ENCODE results near the gene SPON1. TPM values are rescaled to one million over a fixed set of nuclear protein-coding genes. Genes with fewer than 3 reads are reported as not detected.
"Not testable (repeated sequence)": the region's sequence is repeated elsewhere in the genome, so short reads cannot be mapped to it uniquely, and the experiment has no call there.

Gene SPON1
- total RNA-seq, 2 experiments from 2014 or later = 0.08 to 0.36 TPM

- ChIA-PET CTCF (no interaction called here), POLR2A (interaction anchor here (0.6 kb wide), 1 partner anchor 315 kb away, joined by 7 read pairs; no protein-coding TSS in a partner anchor)
Measured at GRCh38 chr11:14067686-14068085, 105.2 kb downstream of the SPON1 start.

DNA sequence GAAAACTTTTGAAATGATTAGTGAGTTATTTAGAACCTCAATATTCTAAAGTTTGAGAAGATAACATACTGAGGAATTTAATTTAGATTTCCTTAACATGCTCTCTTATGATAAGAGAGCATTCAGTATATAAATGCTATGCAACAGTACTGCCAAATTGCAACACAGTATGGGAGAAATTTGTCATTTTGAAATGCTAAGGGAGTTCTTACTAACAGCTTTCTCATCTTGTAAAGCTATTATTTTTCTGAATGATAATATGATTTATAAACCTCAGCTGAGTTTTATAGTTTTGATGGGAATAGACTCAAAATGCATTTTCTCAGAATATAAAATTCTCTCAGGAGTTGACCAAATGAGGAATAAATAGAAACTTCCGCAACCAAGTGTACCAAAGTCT is 108.4 kb downstream of the SPON1 start:
- CTCF ChIA-PET = no interaction called here

DNA sequence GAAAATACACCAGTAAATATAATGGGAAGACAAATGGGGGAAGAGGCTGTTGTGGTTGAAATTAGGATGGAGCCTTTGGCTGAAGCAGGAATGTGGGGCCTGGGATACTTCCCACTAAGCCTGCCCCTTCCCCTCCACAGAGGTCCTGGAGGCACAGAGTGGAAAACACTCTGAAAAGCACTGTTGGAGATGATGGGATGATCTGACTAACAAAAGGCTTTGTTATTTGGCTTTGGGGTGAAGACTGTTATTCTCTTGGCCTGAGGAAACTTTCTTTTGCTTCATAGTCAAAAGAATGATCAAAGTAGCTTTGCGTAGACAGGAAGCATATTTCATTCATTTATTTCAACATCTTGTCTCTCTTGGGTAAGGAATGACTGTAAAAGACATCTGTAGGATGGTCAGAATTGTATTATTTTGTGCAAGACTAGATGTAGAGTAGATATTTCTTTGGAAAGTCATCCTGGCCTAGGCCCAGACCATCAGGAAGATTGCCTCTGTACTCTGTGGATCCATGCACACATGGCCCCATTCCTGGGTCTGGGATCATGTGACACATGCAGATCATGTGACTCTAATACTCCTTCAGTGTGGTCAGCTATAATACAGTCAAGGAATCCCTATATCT is 111.4 kb downstream of the SPON1 start:
- POLR2A ChIA-PET = no interaction called here

More for the DNA sequence above, 108.4 kb downstream of the SPON1 start:
- POLR2A ChIA-PET = no interaction called here

DNA sequence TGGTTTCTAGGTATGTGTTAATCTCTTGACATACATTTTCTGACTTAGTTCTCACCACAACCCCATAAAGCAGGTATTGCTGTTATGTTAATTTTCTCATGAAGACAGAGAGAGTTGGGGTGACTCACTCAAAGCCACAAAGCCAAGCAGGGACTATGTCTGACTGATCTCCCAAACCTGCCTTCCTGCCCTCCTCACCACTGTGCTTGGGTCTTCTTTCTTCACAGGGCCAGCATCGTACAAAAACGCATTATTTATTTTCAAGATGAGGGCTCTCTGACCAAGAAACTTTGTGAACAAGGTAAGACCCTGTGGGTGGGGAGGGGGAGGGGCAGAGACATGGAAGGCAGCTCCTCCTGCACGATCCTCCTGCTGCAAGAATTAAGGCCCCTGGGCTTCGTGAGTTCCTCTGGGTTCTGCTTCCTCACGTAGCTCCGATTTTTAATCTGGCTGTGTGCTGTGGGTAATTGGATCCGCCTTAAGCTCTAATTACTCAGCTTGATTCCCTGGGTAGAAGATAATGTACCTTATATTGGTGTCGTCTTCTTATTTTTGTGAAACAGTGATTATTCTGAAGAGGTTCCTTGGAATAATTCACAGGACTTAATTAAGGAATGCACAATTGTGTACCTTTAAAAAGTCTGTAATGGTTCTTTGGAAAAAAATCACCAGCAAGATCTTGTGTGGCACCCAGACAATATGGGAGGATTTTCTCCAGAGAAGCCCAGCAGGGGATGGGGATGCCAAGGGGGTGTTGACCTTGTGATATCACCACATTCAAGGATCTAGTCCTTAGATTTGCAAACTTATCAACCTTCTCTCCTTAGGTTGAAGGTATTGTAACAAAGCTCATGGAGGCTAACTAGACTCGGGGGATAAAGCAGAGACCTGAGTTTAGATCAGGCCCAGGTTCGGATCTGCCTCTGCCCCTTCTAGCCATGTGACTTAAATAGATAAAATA is 112.9 kb downstream of the SPON1 start:
- ChIA-PET POLR2A (no interaction called here), CTCF (interaction anchor here (1.5 kb wide), 1 partner anchor 111 kb away, joined by 3 read pairs; no protein-coding TSS in a partner anchor)

More for the DNA sequence above, 111.4 kb downstream of the SPON1 start:
- CTCF ChIA-PET = no interaction called here

DNA sequence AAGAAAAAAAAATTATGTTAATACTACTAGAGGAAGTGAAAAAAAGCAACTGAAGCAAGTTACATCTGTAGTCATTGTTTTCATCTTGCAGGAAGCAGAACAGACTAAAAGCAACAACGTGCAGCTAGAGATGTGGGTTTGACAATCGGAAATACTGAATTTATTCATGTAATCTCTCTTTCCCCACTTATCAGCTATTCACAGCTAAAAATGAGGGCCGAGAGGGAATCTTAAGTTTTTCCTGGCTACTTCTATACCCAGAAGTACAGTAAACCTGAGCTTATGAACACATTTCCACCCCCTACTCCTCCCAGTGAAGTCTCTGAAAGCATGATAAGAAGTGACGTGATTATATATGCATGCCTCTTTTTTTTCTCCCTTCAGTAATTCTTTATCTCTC is 116.5 kb downstream of the SPON1 start:
- ChIA-PET POLR2A (no interaction called here), CTCF (no interaction called here)

DNA sequence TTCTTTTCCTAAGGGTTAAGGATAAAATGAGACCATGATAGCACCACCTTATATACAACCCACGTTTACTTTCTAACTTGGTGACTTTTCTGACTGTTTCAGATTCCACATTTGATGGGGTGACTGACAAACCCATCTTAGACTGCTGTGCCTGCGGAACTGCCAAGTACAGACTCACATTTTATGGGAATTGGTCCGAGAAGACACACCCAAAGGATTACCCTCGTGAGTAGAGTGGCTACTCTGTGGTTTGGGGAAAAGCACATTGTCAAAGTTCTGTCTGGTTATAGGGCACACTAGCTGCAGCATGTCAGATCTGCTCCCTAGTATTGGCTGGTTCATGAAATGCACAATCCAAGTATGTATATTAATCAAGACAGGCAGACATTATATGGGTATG is 117.3 kb downstream of the SPON1 start:
- CTCF ChIA-PET = no interaction called here
- POLR2A ChIA-PET = no interaction called here

DNA sequence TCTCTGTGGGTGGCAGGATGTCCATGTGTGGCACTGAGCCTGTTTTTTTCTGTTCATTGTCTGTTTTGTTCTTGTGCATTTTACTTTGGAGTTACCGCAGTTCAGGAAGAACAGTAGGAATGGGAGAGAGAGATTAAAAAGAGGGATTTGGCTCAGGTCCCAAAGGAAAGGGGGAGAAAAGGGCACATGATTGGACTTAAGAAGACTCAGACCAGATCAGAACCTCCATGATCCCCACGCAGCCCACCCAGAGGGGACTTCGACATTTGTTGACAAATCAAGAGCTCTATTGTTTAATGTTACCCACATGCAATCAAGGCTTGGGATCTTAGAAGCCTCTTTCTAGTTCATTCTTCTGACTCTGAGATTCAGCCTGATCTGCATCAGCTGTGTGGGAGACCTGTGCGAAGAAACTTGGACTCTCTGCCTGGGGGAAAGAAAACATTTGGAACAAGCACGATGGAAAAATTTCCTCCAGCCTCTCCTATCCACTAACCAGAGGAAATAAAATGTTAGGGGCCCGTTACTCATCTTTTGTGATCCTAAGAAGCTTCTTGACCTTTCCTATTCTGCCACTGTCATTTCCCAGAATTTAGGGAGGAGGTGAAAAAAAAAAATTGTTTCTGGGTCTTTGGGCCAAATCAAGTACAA is 119.2 kb downstream of the SPON1 start:
- CTCF ChIA-PET = no interaction called here
- POLR2A ChIA-PET = no interaction called here

DNA sequence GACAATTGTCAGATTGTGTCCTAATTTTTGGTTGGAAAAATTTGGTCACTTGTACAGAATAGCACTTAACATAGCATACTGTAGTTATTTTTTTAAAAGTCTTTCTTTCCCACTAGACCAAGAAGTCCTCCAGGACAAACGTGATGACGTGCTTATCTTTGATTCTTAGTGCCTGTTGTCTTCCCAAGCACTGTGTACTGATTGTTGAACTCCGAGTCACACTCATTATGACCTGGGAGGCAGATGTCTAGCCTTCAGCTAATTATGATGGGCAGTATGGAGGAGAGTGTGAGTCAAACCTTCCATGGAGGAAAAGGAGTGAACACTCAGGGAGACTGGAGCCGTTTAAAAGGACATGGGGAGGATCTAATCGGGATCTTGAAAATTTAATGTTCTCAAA is 119.8 kb downstream of the SPON1 start:
- ChIA-PET POLR2A (no interaction called here), CTCF (no interaction called here)

GRCh38 chr11:14088861-14089260 is 126.3 kb downstream of the SPON1 start:
- POLR2A ChIA-PET, CTCF ChIA-PET: not testable (repeated sequence)

- ChIA-PET CTCF (no interaction called here), POLR2A (no interaction called here)
Measured at GRCh38 chr11:14089690-14090462, 127.4 kb downstream of the SPON1 start.

DNA sequence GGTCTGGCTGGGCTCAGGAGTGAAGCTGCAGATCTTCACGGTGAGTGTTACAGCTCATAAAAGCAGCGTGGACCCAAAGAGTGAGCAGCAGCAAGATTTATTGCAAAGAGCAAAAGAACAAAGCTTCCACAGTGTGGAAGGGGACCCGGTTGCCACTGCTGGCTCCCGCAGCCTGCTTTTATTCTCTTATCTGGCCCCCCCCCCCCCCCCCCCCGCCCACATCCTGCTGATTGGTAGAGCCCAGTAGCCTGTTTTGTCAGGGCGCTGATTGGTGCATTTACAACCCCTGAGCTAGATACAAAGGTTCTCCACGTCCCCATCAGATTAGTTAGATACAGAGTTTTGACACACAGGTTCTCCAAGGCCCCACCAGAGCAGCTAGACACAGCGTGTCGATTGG is 128.1 kb downstream of the SPON1 start:
- CTCF ChIA-PET, POLR2A ChIA-PET: not testable (repeated sequence)

DNA sequence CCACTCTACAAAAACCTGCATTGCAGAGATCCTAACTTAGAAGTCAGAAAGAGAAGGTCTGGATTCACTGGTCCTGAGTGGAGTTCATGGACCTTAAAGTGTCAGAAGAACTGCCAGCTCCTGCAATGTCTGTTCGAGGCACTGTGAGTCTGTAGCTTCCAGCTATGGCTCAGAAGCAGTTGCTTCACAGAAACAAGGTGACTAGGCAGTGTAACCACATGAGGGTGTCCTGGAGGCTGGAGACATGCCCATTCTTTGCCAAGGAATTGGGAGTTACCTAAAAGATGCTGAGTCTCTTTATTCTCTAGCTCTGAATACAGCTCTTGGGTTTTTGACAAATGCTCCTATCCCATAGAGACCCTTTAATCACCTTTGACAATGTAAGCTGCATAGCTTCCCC is 130.5 kb downstream of the SPON1 start:
- POLR2A ChIA-PET = no interaction called here
- CTCF ChIA-PET = no interaction called here

- CTCF ChIA-PET = no interaction called here
- POLR2A ChIA-PET = no interaction called here
Measured at GRCh38 chr11:14094481-14095037, 132.0 kb downstream of the SPON1 start.

GRCh38 chr11:14095882-14096281 is 133.4 kb downstream of the SPON1 start:
- POLR2A ChIA-PET = no interaction called here
- CTCF ChIA-PET = no interaction called here

GRCh38 chr11:14096606-14097005 is 134.1 kb downstream of the SPON1 start:
- POLR2A ChIA-PET = no interaction called here
- CTCF ChIA-PET = no interaction called here

GRCh38 chr11:14101388-14101787 is 138.9 kb downstream of the SPON1 start:
- ChIA-PET CTCF (no interaction called here), POLR2A (no interaction called here)

DNA sequence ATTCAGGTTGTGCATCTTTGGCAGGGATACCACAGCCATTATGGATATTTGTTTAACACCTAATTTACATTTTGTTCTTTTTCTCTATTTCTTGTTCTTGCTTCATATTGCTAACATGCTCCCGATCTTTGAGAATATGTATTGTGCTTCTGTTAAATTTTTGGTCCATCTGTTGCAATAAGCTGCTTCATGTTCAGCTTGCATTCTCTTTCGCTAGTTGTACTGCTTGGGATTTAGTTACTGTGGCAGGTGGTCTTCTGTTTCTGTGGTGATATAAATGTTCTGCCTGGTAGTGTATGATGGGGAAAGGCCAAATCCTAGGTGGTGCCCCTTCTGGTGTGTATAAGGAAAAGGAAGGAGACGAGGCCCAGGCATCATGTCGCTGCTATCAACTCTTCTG is 140.2 kb downstream of the SPON1 start:
- POLR2A ChIA-PET = no interaction called here
- CTCF ChIA-PET = no interaction called here

GRCh38 chr11:14105446-14105845 is 142.9 kb downstream of the SPON1 start:
- ChIA-PET CTCF (no interaction called here), POLR2A (no interaction called here)

GRCh38 chr11:14106303-14107049 is 144.0 kb downstream of the SPON1 start:
- POLR2A ChIA-PET = no interaction called here
- CTCF ChIA-PET = no interaction called here

Measured in activated CD8-positive, alpha-beta memory T cell treated with anti-CD3 and anti-CD28 coated beads for 36 hours (primary cell).